Right ventricle myocardium inferior (tissue), 1 donor: ENCODE results near the gene FERMT1. TPM values are rescaled to one million over a fixed set of nuclear protein-coding genes. Genes with fewer than 3 reads are reported as not detected.
"Not testable (repeated sequence)": the region's sequence is repeated elsewhere in the genome, so short reads cannot be mapped to it uniquely, and the experiment has no call there.

ENCODE experiments used
- ATAC-seq: fragments of 200-7000 bp; cut with Tn5 transposase; one replicate; pipeline ENCODE4 v1.9.1; 2020; ENCODE audit warnings: mild to moderate bottlenecking, moderate library complexity
- DNase-seq: peaks from one replicate; pipeline ENCODE4 v3.0.0; 2021; ENCODE audit errors: missing footprints
- intact Hi-C: fragments of 100-400 bp; cut with DNase I; formaldehyde crosslinking; loops from one replicate; pipeline ENCODE4 v1.11.0; 2022
- total RNA-seq: library from RNA; stranded (reverse); fragmentation: NEBNext Ultra II Directional; extraction: Animal tissue kit (Norgen Biotek cat#: 25700); gene quantifications from one replicate; pipeline ENCODE4 v1.2.1, GENCODE V29; 2021
- donor health status: DM: no; HTN: yes; CAD: no; lungs with severe emphysema.

The FERMT1 gene
- total RNA-seq, 1 donor from 2014 or later, result 1.5 TPM

DNA sequence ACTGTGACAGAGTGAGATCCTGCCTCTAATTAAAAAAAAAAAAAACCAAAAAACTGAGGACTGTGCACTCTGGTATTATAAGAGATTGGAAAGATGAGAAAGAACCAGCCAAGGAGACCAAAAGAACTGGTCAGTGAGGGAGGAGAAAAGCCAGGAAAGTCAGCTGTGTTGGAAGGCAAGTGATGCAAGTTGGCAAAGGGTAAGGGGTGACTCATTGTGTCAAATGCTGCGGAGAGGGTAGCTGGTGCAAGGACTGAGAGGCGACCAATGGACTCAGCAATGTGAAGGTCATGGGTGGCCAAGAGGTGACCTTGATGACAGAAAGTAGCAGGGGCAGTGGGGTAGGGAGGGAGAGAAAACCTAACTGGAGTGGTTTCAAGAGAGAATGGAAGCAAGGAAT lies 41.6 kb downstream of the FERMT1 start:
- intact Hi-C loops, result no loop called here
- no peak for DNase-seq
- no peak for ATAC-seq

DNA sequence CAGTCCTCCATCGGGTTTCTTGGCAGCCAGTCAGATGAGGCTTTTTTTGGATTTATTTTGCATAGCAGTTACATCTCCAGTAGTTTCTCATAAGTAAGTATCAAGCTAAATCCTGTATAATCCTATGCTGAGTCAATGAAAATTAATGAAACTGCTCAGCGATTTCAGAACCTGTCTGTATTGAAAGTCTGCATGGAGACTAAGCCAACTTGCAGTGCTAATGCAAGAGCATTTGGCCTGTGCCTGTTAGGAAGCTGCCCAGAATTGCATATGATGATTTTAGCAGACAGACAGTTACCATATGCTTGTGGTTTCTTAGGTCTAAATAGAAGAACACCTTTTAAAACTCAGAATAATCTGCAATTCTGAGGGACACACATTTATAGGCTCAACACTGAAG lies 43.8 kb downstream of the FERMT1 start:
- intact Hi-C loops, result loop anchor here (10.0 kb wide), 1 partner anchor 274 kb away; no protein-coding TSS in a partner anchor
- DNase-seq (no peak), ATAC-seq (no peak)

DNA sequence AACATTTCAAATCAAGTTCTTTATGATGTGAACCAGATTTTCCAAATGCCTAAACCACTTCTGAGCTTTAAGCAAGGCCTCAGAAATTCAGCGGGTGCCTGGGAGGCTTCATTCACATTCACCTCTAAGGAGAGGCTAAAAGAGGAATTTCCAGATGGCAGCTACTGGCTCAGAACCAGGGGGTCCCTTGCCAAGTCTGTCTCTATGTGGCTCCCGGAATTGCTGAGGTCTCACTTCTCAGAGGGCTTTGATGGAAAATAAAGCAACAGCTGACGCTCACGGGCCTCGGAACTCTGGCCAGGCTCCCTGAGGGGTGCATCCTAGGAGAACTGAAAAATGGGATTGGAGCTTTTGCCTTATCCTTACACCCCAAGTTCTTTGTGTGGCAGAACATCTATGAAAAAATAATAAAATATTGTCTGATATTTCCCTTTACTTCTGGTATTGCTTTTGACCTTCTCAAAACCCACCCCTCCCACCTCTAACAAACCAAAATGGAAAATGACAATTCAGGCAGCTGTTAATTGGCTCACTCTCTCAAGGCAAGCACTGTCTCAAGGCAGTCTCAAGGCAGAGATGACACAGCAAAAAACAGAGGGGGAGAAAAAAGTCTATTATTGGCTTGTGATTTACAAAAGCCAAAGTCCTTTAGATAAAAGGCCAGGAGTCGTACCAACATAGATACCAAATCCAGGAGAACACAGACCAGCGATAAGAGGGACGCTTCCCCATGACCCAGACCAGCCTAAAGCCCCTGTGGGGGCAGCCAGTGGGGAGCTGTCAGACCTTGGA lies 47.2 kb downstream of the FERMT1 start:
- no peak for DNase-seq
- intact Hi-C loops, result loop anchor here (2.0 to 10.0 kb wide), 2 partner anchors 37 to 271 kb away; no protein-coding TSS in a partner anchor
- ATAC-seq, result peak; percentile 65

GRCh38 chr20:6074784-6075183 lies 48.0 kb downstream of the FERMT1 start:
- intact Hi-C loops, result loop anchor here (2.0 to 10.0 kb wide), 2 partner anchors 36 to 270 kb away; no protein-coding TSS in a partner anchor
- ATAC-seq, result no peak

GRCh38 chr20:6074145-6074561 lies 48.7 kb downstream of the FERMT1 start:
- intact Hi-C loops, result loop anchor here (2.0 to 10.0 kb wide), 2 partner anchors 35 to 269 kb away; no protein-coding TSS in a partner anchor
- ATAC-seq, result peak; percentile 81
- no peak for DNase-seq

More at GRCh38 chr20:6074784-6075183, 48.0 kb downstream of the FERMT1 start:
- no peak for DNase-seq

DNA sequence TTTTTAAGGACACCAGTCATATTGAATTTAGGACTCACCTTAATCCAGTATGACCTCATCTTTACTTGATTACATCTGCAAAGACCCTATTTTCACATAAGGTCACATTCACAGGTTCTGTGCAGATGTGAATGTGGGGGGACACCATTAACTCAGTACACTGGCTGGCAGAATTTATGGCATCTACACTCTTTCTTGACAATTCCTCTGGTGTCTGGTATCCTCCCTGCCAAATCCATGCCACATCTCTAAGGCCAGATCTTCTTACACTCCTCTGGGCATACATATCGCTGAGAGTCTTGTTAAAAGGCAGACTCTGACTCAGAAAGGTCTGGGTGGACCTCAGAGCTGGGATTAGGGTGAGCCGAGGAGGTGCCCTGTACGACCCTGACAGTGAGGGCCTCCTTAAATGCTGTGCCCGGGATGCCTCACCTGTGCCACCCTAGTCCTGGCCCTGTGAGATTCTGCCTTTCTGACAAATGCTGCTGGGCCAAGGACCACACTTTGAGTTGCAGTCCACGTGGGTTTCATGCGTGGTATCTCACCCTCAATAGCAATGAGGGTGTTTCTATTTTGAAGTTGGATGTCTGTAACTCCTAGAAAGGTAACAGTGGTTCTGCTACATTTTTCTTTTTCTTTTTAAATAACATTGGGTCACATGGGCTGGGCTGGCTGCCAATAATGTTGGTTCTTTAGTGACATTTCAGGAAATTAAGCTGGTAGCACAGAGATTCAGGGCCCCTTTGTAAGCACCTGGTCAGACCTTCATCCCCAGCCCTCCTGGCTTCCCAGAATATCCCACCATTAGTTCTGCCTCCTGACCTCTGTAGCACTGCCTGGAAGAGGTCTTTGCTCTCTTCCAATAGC lies 51.8 kb downstream of the FERMT1 start:
- ATAC-seq (no peak), DNase-seq (no peak)
- intact Hi-C loops, result loop anchor here (10.0 kb wide), 1 partner anchor 266 kb away; no protein-coding TSS in a partner anchor

- DNase-seq, result no peak
- intact Hi-C loops, result loop anchor here (10.0 kb wide), 1 partner anchor 265 kb away; no protein-coding TSS in a partner anchor
- ATAC-seq, result no peak
Observed at GRCh38 chr20:6069669-6070068, 53.2 kb downstream of the FERMT1 start.

DNA sequence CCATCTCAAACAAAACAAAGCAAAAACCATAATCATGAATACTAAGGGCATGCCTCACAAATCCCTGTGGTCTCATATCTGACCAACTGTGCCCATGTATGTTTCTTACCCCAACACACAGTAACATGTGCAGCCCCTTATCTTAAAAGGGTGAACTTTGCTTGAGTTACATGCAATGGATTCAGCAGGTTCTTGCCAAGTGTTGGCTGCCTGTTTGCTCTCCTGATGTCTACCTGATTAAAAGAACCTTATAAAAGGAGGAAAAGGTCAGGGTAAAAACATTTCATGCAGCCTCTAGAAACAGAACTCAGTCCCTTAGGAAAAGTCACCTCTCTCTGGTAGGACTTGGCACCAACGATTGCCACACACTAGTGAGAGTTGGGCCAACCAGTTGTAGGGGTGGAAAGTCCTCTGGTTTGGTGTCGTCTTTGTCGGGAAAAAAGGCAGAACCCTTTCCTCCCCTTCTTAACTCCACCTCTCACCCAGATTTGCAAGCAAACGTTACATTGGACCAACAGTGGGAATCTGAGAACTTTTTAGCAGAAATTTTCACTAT lies 55.0 kb downstream of the FERMT1 start:
- intact Hi-C loops, result no loop called here
- DNase-seq, result no peak

DNA sequence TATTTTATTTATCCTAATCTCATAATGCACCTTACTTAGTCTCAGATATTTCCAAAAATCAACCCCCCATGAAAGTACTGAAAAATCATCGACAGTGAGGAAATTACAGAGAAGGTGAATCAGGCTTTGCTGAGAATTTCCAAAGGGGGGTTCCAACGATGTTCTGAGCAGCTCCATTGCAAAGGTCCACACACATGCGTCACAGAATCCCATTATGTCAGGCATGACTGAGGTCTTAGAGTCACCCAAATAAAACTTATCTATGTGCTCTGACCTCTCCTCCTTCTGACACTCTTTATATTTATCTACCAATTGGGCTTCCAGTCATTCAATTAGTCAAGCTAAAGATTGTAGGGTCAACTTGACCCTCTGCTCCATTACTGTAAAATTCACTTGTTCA lies 56.2 kb downstream of the FERMT1 start:
- DNase-seq, result no peak
- intact Hi-C loops, result no loop called here
- ATAC-seq, result no peak

More for the DNA sequence above, 55.0 kb downstream of the FERMT1 start:
- no peak for ATAC-seq

- ATAC-seq (no peak), DNase-seq (no peak)
- intact Hi-C loops, result no loop called here
Observed at GRCh38 chr20:6061544-6061943, 61.3 kb downstream of the FERMT1 start.

GRCh38 chr20:6060213-6060612 lies 62.6 kb downstream of the FERMT1 start:
- DNase-seq (no peak), ATAC-seq (no peak)
- intact Hi-C loops, result no loop called here

DNA sequence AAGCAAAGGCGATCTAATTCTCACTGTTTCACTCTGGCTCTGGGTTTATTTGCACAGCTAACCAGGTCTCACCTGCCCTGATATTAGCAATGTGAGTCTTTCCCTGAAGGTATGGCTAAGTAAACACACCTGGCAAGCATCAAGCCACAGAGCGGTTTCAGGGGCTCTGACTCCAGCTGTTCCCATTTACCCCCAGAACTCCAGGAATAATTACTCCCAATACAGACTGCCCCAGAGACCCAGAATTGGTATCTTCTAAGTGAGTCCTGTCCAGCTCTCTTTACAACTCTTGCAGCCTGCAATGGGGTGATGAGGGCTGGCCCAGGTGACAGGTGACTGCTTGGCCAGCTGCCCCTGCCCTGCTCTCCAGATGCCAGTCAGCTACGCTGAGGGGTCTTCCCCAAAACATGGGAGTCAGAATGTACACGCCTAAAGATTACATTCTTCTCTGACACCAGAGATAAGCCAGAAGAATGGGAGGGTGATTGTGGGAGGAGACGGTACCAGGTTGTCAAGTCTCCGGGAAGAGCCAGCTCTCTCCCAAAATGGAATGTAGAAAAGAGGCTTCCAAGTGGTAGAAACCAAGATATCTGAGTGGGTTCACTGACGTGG lies 64.0 kb downstream of the FERMT1 start:
- no peak for DNase-seq
- no peak for ATAC-seq
- intact Hi-C loops, result no loop called here

DNA sequence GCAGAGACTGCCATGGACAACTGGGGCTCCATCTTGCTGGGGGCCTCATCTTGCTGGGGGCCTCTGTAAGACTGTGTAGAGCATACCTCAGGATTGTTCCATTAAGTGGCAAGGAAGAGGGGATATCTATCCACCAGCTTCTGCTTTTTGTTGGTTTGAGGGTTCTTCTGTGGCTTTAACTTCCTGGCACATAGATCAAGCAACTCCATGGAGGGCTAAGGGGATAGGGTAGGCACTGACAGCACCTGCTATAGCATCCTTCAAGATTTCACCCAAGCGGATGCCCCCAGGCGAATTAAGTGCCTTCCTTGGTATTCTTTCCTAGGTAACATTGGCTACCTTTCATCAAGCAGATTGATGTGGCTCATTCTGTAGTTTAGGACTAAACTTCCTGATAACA lies 65.1 kb downstream of the FERMT1 start:
- DNase-seq (no peak), ATAC-seq (no peak)
- intact Hi-C loops, result no loop called here

DNA sequence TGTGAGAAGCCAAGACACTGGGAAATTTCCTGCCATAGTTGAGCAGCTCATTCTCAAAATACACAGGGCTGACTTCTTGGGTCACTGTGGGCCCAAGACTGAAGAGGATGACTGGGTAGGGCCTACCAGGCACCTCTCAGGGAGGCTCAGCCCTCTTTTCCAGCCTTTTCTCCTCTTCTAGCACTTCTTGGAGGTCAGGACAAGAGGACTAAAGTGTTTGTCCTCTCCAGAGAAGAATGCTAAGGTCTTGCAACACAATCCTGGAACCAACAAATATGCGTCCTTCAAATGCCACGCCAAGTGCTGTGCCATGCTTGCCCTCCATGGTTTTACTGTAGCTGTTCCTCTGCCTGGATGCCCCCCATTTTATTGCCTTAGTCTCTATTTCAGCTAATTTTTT lies 65.7 kb downstream of the FERMT1 start:
- no peak for DNase-seq
- intact Hi-C loops, result no loop called here
- no peak for ATAC-seq

GRCh38 chr20:6055981-6056569 lies 66.8 kb downstream of the FERMT1 start:
- ATAC-seq (no peak), DNase-seq (no peak)
- intact Hi-C loops, result no loop called here

GRCh38 chr20:6055161-6055783 lies 67.6 kb downstream of the FERMT1 start:
- intact Hi-C loops, result no loop called here
- ATAC-seq (no peak), DNase-seq (no peak)

GRCh38 chr20:6054689-6055051 lies 68.2 kb downstream of the FERMT1 start:
- intact Hi-C loops, ATAC-seq, DNase-seq: not testable (repeated sequence)
